Peyer's patch (tissue), 4 donors: Measurements from ENCODE around the gene BHLHA15.

ENCODE experiments used
- POLR2A ChIP-seq, 2 donors: fragments of 450-650 bp; IDR thresholded peaks; one replicate each; pipeline ENCODE4 v1.5.1; 2017; ENCODE audit warnings: antibody characterized with exemption in 2 of 2, mild to moderate bottlenecking in 2 of 2, moderate library complexity in 2 of 2
- TF ChIP-seq, protein P1 (sequence below), 6 experiments: fragments of 450-650 bp in 4 of 6; fragments of 200-600 bp in 2 of 6; sonication (generic) in 1 of 6; IDR thresholded peaks; one replicate each; pipeline ENCODE4 v1.5.1; 2017 to 2019; ENCODE audit warnings: antibody characterized with exemption in 6 of 6, mild to moderate bottlenecking in 3 of 6, moderate library complexity in 1 of 6

GRCh38 chr7:98193474-98194180, 17.6 kb upstream of the BHLHA15 start:
- TF ChIP-seq, protein P1, sequence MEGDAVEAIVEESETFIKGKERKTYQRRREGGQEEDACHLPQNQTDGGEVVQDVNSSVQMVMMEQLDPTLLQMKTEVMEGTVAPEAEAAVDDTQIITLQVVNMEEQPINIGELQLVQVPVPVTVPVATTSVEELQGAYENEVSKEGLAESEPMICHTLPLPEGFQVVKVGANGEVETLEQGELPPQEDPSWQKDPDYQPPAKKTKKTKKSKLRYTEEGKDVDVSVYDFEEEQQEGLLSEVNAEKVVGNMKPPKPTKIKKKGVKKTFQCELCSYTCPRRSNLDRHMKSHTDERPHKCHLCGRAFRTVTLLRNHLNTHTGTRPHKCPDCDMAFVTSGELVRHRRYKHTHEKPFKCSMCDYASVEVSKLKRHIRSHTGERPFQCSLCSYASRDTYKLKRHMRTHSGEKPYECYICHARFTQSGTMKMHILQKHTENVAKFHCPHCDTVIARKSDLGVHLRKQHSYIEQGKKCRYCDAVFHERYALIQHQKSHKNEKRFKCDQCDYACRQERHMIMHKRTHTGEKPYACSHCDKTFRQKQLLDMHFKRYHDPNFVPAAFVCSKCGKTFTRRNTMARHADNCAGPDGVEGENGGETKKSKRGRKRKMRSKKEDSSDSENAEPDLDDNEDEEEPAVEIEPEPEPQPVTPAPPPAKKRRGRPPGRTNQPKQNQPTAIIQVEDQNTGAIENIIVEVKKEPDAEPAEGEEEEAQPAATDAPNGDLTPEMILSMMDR (IDR thresholded peaks at IDR 0.05): no peak
- no peak for TF ChIP-seq POLR2A (IDR thresholded peaks at IDR 0.05)
